D341Med (cell line): ENCODE data around the gene ANGPTL2.

Experiments used
- DNase-seq: peaks from one replicate; pipeline ENCODE4 v3.0.0; 2012; ENCODE audit warnings: low spot score

The ANGPTL2 gene

GRCh38 chr9:127075624-127076372 is 46.6 kb downstream of the ANGPTL2 start:
- DNase-seq, result no peak

GRCh38 chr9:127074561-127075548 is 47.6 kb downstream of the ANGPTL2 start:
- DNase-seq, result no peak

- DNase-seq, result no peak
These were observed 54.7 kb downstream of the ANGPTL2 start for GRCh38 chr9:127067603-127068220.

GRCh38 chr9:127066851-127067136 is 55.6 kb downstream of the ANGPTL2 start:
- DNase-seq, result no peak

GRCh38 chr9:127066060-127066850 is 56.2 kb downstream of the ANGPTL2 start:
- no peak for DNase-seq

GRCh38 chr9:127065592-127065991 is 56.8 kb downstream of the ANGPTL2 start:
- no peak for DNase-seq

- no peak for DNase-seq
These were observed 58.1 kb downstream of the ANGPTL2 start for GRCh38 chr9:127064335-127064734.

- DNase-seq, result no peak
These were observed 61.0 kb downstream of the ANGPTL2 start for GRCh38 chr9:127061411-127061810.

GRCh38 chr9:127059765-127060361 is 62.6 kb downstream of the ANGPTL2 start:
- no peak for DNase-seq

- no peak for DNase-seq
These were observed 63.4 kb downstream of the ANGPTL2 start for GRCh38 chr9:127059030-127059429.

GRCh38 chr9:127058645-127059021 is 63.8 kb downstream of the ANGPTL2 start:
- no peak for DNase-seq

GRCh38 chr9:127058011-127058644 is 64.3 kb downstream of the ANGPTL2 start:
- DNase-seq, result no peak

- DNase-seq, result no peak
These were observed 66.0 kb downstream of the ANGPTL2 start for GRCh38 chr9:127056446-127056845.

- no peak for DNase-seq
These were observed 66.6 kb downstream of the ANGPTL2 start for GRCh38 chr9:127055745-127056402.

- DNase-seq, result no peak
These were observed 68.5 kb downstream of the ANGPTL2 start for GRCh38 chr9:127053960-127054359.

GRCh38 chr9:127053057-127053821 is 69.2 kb downstream of the ANGPTL2 start:
- DNase-seq, result no peak

- no peak for DNase-seq
These were observed 70.4 kb downstream of the ANGPTL2 start for GRCh38 chr9:127051881-127052595.

- DNase-seq, result no peak
These were observed 71.8 kb downstream of the ANGPTL2 start for GRCh38 chr9:127050591-127051001.

- DNase-seq, result no peak
These were observed 72.3 kb downstream of the ANGPTL2 start for GRCh38 chr9:127050152-127050551.
